ENCODE measurements around the gene STK11.
A peak's percentile ranks its signal among the peaks of the same experiment; 100 is the strongest.

The STK11 gene

DNA sequence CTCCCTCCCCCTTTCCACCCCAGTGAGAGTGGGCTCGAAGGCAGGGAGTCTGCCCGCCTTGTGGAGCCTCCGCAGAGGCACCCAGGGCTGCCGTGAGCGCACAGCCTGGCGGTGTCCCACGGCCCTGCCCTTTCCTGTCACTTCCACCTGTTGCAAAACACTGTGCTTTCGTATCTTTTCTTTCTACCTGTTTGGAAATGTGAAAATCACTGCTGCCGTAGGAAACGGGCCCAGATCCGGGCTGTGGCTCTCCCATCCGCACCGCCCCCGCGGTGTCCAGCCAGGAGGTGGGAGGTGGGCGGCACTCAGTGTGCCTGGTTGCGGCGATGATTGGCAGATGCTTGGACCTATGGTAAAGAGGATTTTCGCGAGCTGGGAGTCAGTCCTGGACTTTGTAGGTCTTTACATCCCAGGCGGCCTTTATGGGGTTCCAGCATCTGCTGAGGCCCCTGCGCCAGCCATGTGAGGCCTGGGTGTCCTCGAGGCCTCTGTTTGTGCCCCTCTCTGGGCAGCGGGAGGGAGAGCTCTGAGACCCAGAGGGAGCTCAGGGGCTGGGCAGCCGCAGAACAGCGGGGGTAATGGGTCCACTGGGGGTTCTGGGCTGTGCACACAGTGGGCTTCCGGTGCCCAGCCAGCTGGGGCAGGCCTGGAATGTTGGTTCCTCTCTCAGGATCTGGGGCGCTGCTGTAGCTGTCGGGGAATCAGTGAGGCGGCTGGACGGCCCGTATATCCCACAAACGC, 6.1 kb downstream of the STK11 start:
- no peak for DNase-seq (ENCODE audit: low spot score)

DNA sequence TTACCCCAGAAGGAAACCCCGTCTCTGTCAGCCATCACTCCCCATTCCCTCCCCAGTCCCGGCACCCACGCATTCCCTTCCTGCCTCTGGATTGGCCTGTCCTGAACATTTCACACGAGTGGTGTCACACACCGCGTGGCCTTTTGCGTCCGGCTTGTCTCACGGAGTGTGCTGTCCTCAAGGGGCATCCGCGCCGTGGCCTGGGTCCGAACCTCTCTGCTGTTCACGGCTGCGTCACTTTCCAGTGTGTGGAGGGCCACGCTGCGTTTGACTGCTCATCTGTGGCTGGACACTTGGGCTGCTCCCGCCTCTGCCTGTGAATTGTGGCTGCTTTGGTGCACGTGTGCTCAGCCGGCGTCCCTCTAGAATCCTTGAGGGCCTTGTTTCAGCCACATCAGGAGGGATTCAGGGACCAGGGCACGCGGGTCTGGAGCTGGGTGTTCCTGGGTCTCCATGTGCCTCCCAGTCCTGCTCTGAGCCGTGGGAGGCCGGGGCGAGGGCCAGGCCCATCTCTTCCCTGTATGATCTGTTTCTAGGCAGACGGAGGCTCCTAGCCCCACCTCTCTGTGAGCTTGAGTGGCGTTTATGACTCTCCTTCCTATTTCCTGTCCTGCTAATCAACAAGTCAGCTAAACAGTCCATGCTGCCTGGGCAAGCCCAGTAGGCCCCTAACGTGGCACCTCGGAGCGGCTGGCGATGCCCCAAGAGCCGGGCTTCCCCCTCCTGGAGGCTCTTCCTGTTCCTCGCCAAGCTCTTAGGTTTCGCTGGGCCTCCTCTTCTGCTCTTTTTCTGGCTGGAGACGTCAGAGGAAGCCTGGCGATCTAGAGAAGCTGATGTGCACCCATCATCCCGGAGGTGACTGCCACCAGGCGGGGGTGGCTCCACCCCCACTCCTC, 8.1 kb downstream of the STK11 start:
- peak; percentile 59 for DNase-seq (ENCODE audit: low spot score)

DNA sequence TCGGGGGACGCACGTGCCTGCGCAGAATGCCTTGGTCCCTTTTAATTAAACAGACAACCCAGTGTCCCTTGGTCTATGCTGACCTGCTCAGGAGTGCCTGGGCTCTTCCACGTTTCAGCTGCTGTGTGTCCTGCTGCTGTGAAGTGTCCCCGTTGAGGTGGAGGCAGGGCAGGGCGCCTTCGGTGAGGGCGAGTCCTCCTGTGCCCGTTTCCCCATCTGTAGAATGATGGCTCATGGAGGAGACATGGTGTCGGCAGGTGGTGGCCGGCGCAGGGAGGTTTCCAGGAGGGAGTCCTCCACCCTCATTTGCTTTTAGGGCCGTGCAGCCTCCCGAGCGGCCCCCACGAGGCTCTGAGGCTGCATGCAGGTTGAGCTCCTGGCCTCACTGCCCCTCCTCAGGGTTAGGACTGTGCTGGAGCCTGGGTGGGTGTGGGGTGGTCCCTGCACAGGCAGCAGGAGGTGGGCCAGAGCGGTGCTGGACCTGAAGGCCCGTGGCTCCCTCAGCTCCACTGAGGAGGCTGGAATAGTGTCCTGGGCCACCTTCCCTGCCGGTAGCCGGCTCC, 8.8 kb downstream of the STK11 start:
- no peak for DNase-seq (ENCODE audit: low spot score)

DNA sequence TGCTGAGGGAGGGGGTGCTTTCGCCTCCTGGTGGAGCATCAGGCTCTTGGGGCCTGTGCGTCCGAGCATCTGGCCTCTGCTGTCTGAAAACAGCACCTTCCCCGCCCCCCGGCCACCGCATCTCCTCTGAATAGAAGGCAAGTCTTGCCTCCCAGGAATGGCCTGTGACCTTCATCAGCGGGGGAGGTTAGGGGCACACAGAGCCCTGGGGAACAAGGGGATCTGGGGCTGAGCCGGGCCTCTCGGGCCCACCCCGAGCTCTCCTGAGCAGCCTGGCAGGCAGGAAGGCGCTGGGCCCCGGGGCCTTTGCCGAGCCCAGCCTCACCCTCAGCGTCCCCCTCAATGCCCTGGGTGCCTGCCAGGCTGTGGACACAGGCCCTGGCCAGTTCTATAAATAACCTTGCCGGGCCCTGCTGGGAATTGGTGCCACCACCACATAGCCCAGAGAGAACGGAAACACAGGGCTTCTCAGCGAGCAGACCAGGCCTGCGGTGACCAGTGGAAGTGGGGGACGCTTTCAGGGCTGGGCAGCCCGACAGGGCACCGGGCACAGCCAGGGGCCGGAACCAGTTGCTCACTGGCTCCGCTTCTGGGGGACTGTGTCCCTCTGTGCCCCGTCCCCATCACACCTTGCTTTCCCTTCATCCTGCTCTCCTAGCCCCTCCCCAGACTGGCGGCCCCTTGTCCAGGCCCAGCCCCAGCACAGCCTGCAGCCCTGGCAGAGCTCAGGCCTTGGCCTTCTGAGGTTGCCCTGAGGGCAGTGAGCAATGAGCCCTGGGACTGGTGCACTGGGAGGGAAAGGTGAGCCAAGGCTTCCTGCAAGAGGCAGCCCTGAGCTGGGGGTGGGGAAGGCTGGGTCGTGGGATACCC, 9.5 kb downstream of the STK11 start:
- peak; percentile 66 for DNase-seq (ENCODE audit: low spot score)

DNA sequence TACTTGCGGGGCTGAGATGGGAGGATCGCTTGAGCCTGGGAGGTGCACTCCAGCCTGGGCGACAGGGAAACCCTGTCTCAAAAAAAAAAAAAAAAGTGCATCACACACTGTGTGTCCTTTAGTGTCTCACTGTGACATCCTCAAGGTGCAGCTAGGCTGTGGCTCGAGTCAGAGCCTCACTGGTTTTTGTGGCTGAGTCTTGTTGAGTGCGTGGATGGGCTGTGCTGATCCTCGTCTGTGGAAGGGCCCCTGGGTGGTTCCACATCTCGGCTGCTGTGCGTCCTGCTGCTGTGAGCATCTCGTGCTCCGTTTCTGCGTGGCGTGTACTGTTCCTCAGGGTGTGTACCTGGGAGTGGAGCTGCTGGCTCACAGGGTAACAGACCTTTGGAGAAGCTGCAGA, 11.2 kb downstream of the STK11 start:
- no peak for DNase-seq (ENCODE audit: low spot score)

DNA sequence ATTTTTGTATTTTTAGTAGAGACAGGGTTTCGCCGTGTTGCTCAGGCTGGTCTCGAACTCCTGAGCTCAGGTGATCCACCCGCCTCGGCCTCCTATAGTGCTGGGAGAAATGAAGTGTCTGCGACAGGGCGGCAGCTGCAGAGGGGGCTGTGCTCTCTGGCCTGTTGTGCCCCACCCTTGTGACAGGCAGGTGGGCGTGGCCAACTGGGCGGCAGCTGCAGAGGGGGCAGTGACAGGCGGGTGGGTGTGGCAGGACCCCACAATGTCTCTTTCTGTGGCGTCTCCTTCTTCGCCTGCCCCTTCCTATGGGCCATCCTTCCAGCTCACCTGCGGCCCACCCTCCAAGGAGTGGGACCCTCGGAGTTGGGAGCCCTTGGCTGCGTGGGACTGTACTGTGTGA, 11.8 kb downstream of the STK11 start:
- no peak for DNase-seq (ENCODE audit: low spot score)

DNA sequence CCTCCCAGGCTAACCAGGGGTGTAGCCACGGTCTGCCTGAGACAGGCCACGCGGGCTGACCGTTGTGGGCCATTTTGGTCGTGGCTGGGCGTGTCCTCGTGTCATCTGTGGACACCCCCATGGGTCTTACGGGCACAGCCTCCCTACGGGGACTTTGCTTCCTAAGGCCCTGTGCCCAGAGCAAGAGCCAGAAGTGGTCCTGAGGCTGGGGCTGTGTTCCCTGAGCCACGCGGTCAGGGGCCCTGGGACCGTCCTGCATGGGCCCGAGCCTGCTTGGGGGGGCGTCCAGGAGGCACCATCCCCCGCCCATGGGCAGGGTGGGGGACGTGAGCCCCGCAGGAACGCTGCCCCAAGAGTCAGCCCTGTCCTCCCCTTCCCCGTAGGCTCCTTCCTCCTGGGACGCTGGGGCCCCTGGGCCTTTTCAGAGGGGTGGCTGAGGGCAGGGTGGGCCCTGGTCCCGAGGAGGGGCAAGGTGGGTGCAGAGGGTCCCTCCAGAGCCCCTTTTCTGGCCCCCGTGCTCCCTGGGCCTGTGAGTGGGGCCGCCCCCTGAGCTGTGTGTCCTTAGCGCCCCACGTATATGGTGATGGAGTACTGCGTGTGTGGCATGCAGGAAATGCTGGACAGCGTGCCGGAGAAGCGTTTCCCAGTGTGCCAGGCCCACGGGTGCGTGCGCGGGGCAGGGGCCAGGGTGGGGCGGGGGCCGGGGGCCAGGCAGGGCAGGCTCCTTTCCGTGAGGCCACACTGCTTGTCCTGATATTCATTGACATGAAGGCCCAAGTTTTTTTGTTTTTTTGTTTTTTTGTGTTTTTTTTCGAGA, 13.4 kb downstream of the STK11 start:
- no peak for DNase-seq (ENCODE audit: low spot score)

DNA sequence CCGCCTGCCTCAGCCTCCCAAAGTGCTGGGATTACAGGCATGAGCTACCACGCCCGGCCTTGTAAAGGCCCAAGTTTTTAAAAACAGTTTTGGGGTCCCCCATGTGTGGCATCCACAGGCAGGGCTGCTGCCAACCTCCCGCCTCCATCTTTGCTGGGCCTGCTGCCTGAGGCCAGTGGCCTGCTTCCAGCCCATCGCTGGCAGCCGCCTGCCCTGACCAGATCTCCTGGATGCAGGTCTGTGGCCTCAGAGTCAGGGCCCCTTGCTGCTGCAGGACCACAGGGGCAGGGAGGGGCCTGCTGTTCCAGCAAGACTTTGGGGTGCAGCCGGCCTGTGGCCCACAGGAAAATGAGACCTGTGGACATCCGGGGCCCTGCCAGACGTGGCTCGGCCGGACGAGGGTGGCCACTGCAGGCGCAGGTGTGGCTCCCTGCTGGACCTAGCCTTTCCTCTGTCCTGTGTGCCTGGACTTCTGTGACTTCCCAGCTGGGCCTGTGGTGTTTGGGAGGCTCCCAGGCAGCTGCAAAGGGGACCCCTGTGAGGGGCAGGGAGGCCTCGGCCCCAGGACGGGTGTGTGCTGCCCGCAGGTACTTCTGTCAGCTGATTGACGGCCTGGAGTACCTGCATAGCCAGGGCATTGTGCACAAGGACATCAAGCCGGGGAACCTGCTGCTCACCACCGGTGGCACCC, 14.4 kb downstream of the STK11 start:
- no peak for DNase-seq (ENCODE audit: low spot score)

DNA sequence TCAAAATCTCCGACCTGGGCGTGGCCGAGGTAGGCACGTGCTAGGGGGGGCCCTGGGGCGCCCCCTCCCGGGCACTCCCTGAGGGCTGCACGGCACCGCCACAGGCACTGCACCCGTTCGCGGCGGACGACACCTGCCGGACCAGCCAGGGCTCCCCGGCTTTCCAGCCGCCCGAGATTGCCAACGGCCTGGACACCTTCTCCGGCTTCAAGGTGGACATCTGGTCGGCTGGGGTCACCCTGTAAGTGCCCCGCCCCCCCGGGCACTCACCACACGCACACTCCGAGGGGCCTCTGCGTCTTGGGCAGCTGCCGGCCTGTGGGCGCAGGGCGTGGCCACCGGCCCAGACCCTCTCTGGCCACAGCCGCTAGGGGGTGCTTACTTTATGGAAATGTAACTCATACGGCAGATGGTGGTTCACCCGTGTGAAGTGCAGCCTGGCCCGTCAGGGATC, 14.9 kb downstream of the STK11 start:
- DNase-seq (ENCODE audit: low spot score): no peak

DNA sequence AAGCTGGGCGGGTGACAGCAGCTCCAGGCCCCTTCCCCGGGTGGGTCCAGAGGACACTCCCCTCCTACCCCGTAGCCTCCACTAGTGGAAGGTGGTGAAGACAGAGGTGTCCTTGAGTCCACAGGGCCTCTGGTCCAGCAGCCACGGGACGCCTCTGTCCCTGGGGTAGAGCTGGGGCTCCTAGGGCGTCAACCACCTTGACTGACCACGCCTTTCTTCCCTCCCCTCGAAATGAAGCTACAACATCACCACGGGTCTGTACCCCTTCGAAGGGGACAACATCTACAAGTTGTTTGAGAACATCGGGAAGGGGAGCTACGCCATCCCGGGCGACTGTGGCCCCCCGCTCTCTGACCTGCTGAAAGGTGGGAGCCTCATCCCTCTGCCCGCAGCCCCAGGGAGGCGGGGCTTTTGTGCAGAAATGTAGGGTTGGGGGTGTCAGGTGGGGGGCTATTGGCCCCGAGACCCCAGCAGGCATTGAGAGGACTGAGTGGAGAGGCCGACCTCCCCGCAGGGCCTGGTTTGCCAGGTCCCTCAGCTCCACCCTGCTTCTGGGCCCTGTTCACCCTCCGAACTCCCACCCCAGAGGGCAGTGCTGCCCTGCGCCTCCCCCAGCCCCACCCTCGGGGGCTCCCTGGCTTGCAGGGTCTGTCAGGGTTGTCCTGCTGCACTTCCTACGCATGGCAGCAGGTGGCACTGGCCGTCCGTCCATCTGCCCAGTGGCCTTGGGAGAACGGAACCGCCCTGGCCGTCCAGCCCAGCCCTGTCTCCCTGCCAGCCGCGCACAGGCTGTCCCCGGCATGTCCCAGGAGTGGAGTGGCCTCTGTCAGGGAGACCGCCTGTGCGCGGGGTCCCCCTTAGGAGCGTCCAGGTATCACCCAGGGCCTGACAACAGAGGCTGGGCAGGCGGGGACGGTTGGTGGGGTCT, 15.7 kb downstream of the STK11 start:
- no peak for DNase-seq (ENCODE audit: low spot score)

DNA sequence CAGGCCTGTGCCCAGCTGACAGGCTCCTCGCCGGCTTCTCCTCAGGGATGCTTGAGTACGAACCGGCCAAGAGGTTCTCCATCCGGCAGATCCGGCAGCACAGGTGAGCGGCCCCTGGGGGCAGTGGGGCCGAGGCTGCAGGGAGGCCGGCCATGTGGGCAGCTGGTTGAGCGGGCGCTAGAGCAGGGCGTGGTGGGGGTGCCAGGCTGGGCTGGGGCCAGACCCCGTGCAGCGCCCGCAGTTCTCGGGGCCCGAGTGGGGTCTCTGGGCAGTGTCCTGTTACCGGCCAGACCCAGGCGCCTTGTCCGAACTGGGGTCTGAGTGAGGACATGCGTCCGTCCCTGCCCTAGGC, 16.3 kb downstream of the STK11 start:
- DNase-seq (ENCODE audit: low spot score): no peak

DNA sequence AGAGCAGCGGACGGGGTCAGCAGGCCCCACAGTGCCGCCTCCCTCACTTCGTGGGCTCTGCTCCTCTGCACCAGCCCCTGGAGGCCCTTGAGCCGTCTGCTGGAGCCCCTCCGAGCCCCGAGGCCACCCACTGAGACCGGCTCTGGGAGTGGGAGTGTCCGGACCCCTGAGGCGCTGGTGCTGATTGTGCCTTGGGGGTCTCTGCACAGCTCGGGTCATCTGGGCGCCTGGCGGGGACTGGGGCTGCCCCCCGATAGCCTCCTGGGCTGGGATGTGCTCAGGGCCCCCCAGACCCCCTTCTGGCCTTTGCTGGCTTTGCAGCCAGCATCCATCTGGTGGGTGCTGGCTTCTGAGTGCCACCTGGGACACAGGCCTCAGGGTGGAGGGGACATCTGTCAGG, 16.8 kb downstream of the STK11 start:
- no peak for DNase-seq (ENCODE audit: low spot score)

DNA sequence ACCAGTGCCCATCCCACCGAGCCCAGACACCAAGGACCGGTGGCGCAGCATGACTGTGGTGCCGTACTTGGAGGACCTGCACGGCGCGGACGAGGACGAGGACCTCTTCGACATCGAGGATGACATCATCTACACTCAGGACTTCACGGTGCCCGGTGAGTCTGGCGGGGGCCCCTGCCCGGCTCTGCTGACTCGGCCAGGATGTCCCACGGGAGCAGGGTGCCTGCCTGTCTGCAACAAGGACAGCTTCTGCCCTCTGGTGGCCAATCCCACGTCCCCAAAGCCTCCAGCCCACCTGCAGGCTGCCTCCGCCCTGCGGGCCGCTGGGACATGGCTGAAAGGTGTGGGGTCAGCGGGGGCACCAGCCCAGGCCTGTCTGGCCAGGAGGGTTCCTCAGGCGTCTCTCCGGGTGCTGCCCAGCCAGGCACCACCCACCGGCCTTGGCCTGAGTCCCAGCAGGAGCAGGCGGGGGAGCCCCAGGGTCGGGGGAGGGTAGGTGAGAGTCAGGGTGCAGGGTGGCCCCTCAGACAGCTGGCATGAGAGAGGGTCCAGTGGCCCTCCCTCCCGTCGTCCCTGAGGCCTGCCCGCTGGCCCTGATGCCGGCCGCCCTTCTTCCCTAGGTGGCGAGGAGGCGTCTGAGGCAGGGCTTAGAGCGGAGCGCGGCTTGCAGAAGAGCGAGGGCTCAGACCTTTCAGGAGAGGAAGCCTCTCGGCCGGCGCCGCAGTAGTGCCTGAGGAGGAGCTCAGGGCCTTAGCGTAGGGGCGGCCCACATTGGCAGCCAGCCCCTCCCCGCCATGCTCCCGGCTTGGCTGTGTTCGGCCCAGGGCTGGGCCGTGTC, 17.7 kb downstream of the STK11 start:
- DNase-seq (ENCODE audit: low spot score): no peak

DNA sequence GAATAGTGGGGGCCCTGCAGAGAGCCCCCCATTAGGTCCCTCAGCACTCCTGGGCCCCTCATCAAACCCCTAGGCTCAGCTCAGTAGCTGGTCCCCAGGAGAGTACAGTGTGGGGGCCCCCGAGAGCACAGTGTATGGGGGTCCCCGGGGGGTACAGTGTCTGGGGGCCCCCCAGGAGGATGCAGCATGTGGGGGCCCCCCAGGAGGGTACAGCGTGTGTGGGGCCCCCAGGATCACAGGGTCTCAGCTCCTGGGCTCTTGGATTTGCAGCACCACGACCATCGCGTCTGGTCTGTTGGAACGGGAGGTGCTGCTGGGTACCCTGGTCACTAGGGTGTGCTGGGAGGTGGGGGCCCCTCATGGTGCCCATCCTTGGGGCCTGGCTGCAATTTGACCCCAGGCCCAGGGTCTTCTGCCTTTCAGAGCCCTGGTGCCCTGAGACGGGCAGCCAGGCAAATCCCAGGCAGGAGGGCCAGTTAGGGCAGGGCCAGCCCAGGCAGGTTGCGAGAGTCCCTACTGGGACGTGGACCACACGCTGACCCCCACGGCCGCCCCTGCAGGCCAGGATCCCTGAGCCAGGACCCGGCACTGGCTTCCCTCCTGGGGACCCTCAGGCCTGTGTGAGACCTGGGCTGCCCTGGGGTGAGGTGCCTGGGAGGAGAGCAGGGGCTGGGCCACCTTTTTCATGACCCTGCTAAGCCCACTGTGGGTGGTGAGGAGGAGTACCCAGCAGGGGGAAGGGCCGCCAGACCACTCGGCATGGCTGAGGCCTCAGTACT, 18.7 kb downstream of the STK11 start:
- DNase-seq (ENCODE audit: low spot score): no peak

DNA sequence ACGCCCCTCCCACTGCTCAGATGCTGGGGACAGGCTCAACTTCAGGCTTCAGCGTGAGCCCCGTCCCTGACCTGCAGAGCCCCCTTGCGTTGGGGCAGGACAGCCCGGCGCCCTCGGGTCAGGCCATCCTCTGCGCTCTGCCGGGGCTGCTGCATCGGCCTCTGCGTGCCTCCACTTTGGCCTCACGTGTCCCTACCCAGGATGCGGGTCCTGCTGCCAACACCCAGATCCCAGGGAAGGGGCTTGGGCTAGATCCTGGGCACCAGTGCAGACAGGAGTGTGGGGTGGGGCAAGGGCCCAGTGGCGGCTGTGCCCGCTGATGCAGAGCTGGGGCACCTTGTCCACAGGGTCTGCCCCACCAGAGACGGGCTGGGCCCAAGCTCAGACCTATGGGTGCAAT, 19.3 kb downstream of the STK11 start:
- DNase-seq (ENCODE audit: low spot score): no peak

DNA sequence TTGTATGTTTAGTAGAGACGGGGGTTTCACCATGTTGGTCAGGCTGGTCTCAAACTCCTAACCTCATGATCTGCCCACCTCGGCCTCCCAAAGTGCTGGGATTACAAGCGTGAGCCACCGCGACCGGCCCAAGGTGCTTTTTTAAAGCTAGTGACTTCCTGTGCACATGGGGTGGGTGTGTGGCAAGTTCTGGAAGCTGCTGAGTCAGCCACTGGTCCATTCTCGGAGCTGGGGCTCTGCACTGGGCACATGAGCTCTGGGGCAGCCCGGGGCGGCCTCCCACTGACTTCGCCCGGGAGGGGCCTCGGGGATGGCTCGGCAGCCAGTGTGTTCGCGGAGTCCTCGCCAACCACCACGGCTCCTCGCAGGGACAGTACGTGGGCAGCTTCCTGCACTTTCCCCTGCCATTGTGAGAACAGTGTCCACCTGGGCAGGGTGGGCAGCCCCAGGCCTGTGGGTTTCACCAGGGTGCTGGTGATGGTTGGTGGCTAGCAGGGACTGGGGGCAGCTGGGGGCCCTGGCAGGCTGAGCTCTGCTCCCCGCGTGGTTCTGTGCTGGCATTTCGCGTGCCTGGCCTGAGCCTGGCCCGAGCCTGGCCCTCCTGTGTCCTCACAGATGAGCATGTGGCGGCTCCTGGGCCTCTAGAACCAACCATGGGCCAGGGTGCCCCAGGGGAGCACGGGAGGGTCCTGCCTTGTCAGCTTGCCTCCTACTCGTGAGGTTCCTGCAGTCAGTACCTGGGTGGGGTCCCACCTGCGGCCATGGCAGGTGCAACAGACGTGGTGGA, 20.1 kb downstream of the STK11 start:
- no peak for DNase-seq (ENCODE audit: low spot score)

DNA sequence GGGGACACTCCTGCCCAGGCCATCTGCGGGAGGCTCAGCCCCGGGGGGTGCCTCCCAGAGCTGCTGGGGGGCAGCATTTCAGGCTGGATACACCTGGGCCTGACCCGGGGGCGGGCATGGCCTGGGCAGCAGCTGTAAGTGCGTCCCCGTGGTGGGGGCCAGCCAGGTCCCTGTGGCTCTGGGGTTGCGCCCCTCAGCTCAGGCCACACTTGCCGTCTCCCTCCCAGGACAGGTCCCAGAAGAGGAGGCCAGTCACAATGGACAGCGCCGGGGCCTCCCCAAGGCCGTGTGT, 20.6 kb downstream of the STK11 start:
- DNase-seq (ENCODE audit: low spot score): no peak
